Activated naive CD4-positive, alpha-beta T cell treated with anti-CD3 and anti-CD28 coated beads for 36 hours (primary cell): Measurements from ENCODE around the gene ADAMTSL1. TPM values are rescaled to one million over a fixed set of nuclear protein-coding genes. Genes with fewer than 3 reads are reported as not detected.

Experiments used
- CTCF ChIA-PET: fragments of 350-600 bp; sonication (Branson Sonifier 250); formaldehyde crosslinking; loops from one replicate; lab custom pipeline; 2021; ENCODE audit warnings: antibody characterized with exemption; lab: Charles Lee
- DNase-seq: peaks from one replicate; pipeline ENCODE4 v3.0.0-alpha.2; 2020
- H3K27ac Mint-ChIP-seq: one replicate; pipeline ENCODE4 v1.8.0; 2021; ENCODE audit warnings: mild to moderate bottlenecking, mixed read lengths
- H3K27me3 Mint-ChIP-seq: one replicate; pipeline ENCODE4 v1.8.0; 2021; ENCODE audit warnings: low read depth, mixed read lengths
- H3K36me3 Mint-ChIP-seq: one replicate; pipeline ENCODE4 v1.8.0; 2021; ENCODE audit warnings: low read depth, mixed read lengths
- H3K4me1 Mint-ChIP-seq: one replicate; pipeline ENCODE4 v1.8.0; 2021; ENCODE audit warnings: low read depth, mixed read lengths
- H3K4me3 Mint-ChIP-seq: one replicate; pipeline ENCODE4 v1.8.0; 2021; ENCODE audit warnings: mild to moderate bottlenecking, moderate library complexity, mixed read lengths
- H3K9me3 Mint-ChIP-seq: one replicate; pipeline ENCODE4 v1.8.0; 2021; ENCODE audit warnings: mixed read lengths
- intact Hi-C: fragments of 100-400 bp; cut with micrococcal nuclease; formaldehyde crosslinking; loops from one replicate; pipeline ENCODE4 v1.15.1; 2023
- total RNA-seq, 2 experiments: library from RNA; stranded (reverse); gene quantifications; one replicate each; pipeline ENCODE4 v1.2.3, GENCODE V29; 2021

Gene ADAMTSL1
- total RNA-seq, 2 experiments from 2014 or later: not detected

GRCh38 chr9:18705796-18706392 lies 231.9 kb downstream of the ADAMTSL1 start:
- peaks cover 2% of the 10 kb centered on the region for H3K27me3 Mint-ChIP-seq
- CTCF ChIA-PET: no interaction called here
- no peak for DNase-seq
- H3K9me3 Mint-ChIP-seq: peaks cover 2% of the 10 kb centered on the region
- no peaks in the 10 kb centered on the region for H3K36me3 Mint-ChIP-seq
- H3K4me3 Mint-ChIP-seq: no peak overlapping the region
- no peaks in the 10 kb centered on the region for H3K4me1 Mint-ChIP-seq
- intact Hi-C loops: no loop called here
- H3K27ac Mint-ChIP-seq: no peak overlapping the region

- CTCF ChIA-PET: no interaction called here
- H3K4me3 Mint-ChIP-seq: no peak overlapping the region
Measured at GRCh38 chr9:18706648-18707047, 232.7 kb downstream of the ADAMTSL1 start.

GRCh38 chr9:18707061-18707461 lies 233.1 kb downstream of the ADAMTSL1 start:
- H3K9me3 Mint-ChIP-seq: no peaks in the 10 kb centered on the region
- no peak for DNase-seq
- no peak overlapping the region for H3K27ac Mint-ChIP-seq
- no peaks in the 10 kb centered on the region for H3K36me3 Mint-ChIP-seq
- no peaks in the 10 kb centered on the region for H3K4me1 Mint-ChIP-seq
- CTCF ChIA-PET: no interaction called here
- intact Hi-C loops: no loop called here
- H3K4me3 Mint-ChIP-seq: no peak overlapping the region
- H3K27me3 Mint-ChIP-seq: peaks cover 6% of the 10 kb centered on the region

More at GRCh38 chr9:18706648-18707047, 232.7 kb downstream of the ADAMTSL1 start:
- intact Hi-C loops: no loop called here
- H3K27ac Mint-ChIP-seq: no peak overlapping the region
- DNase-seq: no peak
- H3K4me1 Mint-ChIP-seq: no peaks in the 10 kb centered on the region
- peaks cover 6% of the 10 kb centered on the region for H3K27me3 Mint-ChIP-seq
- no peaks in the 10 kb centered on the region for H3K36me3 Mint-ChIP-seq
- H3K9me3 Mint-ChIP-seq: peaks cover 2% of the 10 kb centered on the region

GRCh38 chr9:18707489-18708205 lies 233.7 kb downstream of the ADAMTSL1 start:
- intact Hi-C loops: no loop called here
- no peaks in the 10 kb centered on the region for H3K36me3 Mint-ChIP-seq
- no peaks in the 10 kb centered on the region for H3K4me1 Mint-ChIP-seq
- CTCF ChIA-PET: no interaction called here
- H3K4me3 Mint-ChIP-seq: no peak overlapping the region
- H3K9me3 Mint-ChIP-seq: no peaks in the 10 kb centered on the region
- H3K27me3 Mint-ChIP-seq: peaks cover 6% of the 10 kb centered on the region
- no peak for DNase-seq
- no peak overlapping the region for H3K27ac Mint-ChIP-seq

GRCh38 chr9:18708429-18708828 lies 234.5 kb downstream of the ADAMTSL1 start:
- DNase-seq: no peak
- H3K9me3 Mint-ChIP-seq: no peaks in the 10 kb centered on the region
- no peaks in the 10 kb centered on the region for H3K4me1 Mint-ChIP-seq
- no peaks in the 10 kb centered on the region for H3K36me3 Mint-ChIP-seq
- peaks cover 6% of the 10 kb centered on the region for H3K27me3 Mint-ChIP-seq
- CTCF ChIA-PET: no interaction called here
- intact Hi-C loops: no loop called here
- H3K27ac Mint-ChIP-seq: no peak overlapping the region
- H3K4me3 Mint-ChIP-seq: no peak overlapping the region

GRCh38 chr9:18710065-18710464 lies 236.1 kb downstream of the ADAMTSL1 start:
- CTCF ChIA-PET: interaction anchor here (0.6 to 0.7 kb wide), 2 partner anchors 326 to 850 kb away, joined by 3 read pairs; no protein-coding TSS in a partner anchor

GRCh38 chr9:18717759-18718158 lies 243.8 kb downstream of the ADAMTSL1 start:
- no peak for DNase-seq

More at GRCh38 chr9:18710065-18710464, 236.1 kb downstream of the ADAMTSL1 start:
- H3K4me1 Mint-ChIP-seq: no peaks in the 10 kb centered on the region
- H3K9me3 Mint-ChIP-seq: no peaks in the 10 kb centered on the region
- H3K4me3 Mint-ChIP-seq: no peak overlapping the region
- intact Hi-C loops: no loop called here
- no peak for DNase-seq
- peaks cover 6% of the 10 kb centered on the region for H3K27me3 Mint-ChIP-seq
- no peak overlapping the region for H3K27ac Mint-ChIP-seq
- no peaks in the 10 kb centered on the region for H3K36me3 Mint-ChIP-seq

GRCh38 chr9:18718393-18718792 lies 244.4 kb downstream of the ADAMTSL1 start:
- Mint-ChIP-seq H3K4me3 (no peak overlapping the region), H3K27ac (no peak overlapping the region), H3K27me3 (peaks cover 5% of the 10 kb centered on the region), H3K36me3 (no peaks in the 10 kb centered on the region), H3K4me1 (no peaks in the 10 kb centered on the region), H3K9me3 (no peaks in the 10 kb centered on the region)
- DNase-seq: no peak
- intact Hi-C loops: no loop called here
- CTCF ChIA-PET: interaction anchor here (0.6 kb wide), 2 partner anchors 45 to 48 kb away, joined by 3 read pairs; no protein-coding TSS in a partner anchor

More at GRCh38 chr9:18717759-18718158, 243.8 kb downstream of the ADAMTSL1 start:
- Mint-ChIP-seq H3K27ac (no peak overlapping the region), H3K4me1 (no peaks in the 10 kb centered on the region), H3K4me3 (no peak overlapping the region), H3K27me3 (peaks cover 5% of the 10 kb centered on the region), H3K36me3 (no peaks in the 10 kb centered on the region), H3K9me3 (no peaks in the 10 kb centered on the region)
- intact Hi-C loops: no loop called here
- CTCF ChIA-PET: no interaction called here

GRCh38 chr9:18718932-18719331 lies 245.0 kb downstream of the ADAMTSL1 start:
- Mint-ChIP-seq H3K27ac (no peak overlapping the region), H3K9me3 (no peaks in the 10 kb centered on the region), H3K4me1 (no peaks in the 10 kb centered on the region), H3K36me3 (no peaks in the 10 kb centered on the region), H3K27me3 (peaks cover 5% of the 10 kb centered on the region), H3K4me3 (no peak overlapping the region)
- DNase-seq: no peak
- intact Hi-C loops: no loop called here
- CTCF ChIA-PET: interaction anchor here (0.6 kb wide), 3 partner anchors 44 to 323 kb away, joined by 3 read pairs; no protein-coding TSS in a partner anchor

GRCh38 chr9:18720691-18721090 lies 246.7 kb downstream of the ADAMTSL1 start:
- no peak overlapping the region for H3K4me3 Mint-ChIP-seq
- DNase-seq: no peak
- H3K27ac Mint-ChIP-seq: no peak overlapping the region
- no peaks in the 10 kb centered on the region for H3K9me3 Mint-ChIP-seq
- intact Hi-C loops: no loop called here
- no peaks in the 10 kb centered on the region for H3K4me1 Mint-ChIP-seq
- CTCF ChIA-PET: no interaction called here
- no peaks in the 10 kb centered on the region for H3K36me3 Mint-ChIP-seq
- H3K27me3 Mint-ChIP-seq: peaks cover 5% of the 10 kb centered on the region

- Mint-ChIP-seq H3K4me3 (no peak overlapping the region), H3K4me1 (no peaks in the 10 kb centered on the region), H3K9me3 (no peaks in the 10 kb centered on the region), H3K27ac (no peak overlapping the region), H3K36me3 (no peaks in the 10 kb centered on the region), H3K27me3 (peaks cover 5% of the 10 kb centered on the region)
- CTCF ChIA-PET: no interaction called here
- no peak for DNase-seq
- intact Hi-C loops: no loop called here
Measured at GRCh38 chr9:18721267-18721994, 247.5 kb downstream of the ADAMTSL1 start.

GRCh38 chr9:18721995-18722310 lies 248.0 kb downstream of the ADAMTSL1 start:
- Mint-ChIP-seq H3K4me3 (no peak overlapping the region), H3K36me3 (no peaks in the 10 kb centered on the region), H3K27ac (no peak overlapping the region), H3K9me3 (no peaks in the 10 kb centered on the region), H3K4me1 (no peaks in the 10 kb centered on the region), H3K27me3 (peaks cover 5% of the 10 kb centered on the region)
- CTCF ChIA-PET: no interaction called here
- intact Hi-C loops: no loop called here
- DNase-seq: no peak
